ENCODE data around the gene UBE2D1.
"Not testable (repeated sequence)": the region's sequence is repeated elsewhere in the genome, so short reads cannot be mapped to it uniquely, and the experiment has no call there.

UBE2D1 gene

GRCh38 chr10:58384095-58384494 lies 49.3 kb downstream of the UBE2D1 start:
- no peak for DNase-seq (ENCODE audit: low spot score)

DNA sequence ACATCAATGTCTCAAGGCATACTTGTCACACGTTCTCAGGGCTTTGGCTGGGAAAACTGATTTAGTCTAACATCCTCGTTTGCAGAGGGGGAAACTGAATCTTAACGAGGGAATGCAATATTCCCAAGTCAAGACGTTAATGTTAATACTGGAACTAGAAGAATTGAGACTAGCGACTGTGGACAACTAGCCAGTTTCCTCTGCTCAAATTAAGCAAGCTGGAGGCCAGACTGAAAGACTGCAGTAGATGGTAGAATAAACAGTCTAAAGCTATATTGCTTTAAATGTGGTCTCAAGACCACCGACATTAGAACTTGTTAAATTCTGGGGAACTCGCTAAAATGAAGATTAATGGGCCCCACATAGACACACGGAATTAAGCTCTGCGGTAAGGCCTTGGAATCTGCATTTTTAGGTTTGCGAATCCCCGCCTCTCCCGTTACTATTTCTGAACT lies 49.8 kb downstream of the UBE2D1 start:
- no peak for DNase-seq (ENCODE audit: low spot score)

- peak; percentile 97 for DNase-seq (ENCODE audit: low spot score)
Measured at GRCh38 chr10:58384999-58385783, 50.4 kb downstream of the UBE2D1 start, which contains the start of gene TFAM. Gene TFAM (plus strand): TSS chr10:58385410. CDS start chr10:58385548, 138 bp downstream.

DNA sequence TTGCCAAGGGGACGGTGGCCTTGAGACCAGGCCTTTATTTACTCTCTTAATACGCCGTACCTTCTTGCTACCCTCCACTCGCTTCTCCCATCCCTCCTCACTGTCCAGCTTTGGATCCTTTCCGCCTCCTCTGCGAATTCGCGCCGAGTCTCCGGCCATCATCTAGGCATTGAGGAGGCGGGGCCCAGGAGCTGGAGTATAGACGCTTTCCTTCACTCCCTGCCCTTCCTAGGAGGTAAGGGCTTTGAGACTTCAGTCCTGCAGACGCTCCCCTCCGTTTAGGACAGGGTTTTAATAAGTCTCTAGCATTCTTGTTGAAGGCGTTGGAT lies 50.9 kb downstream of the UBE2D1 start:
- peak; percentile 67 for DNase-seq (ENCODE audit: low spot score)

GRCh38 chr10:58389024-58389423 lies 54.2 kb downstream of the UBE2D1 start:
- no peak for DNase-seq (ENCODE audit: low spot score)

DNA sequence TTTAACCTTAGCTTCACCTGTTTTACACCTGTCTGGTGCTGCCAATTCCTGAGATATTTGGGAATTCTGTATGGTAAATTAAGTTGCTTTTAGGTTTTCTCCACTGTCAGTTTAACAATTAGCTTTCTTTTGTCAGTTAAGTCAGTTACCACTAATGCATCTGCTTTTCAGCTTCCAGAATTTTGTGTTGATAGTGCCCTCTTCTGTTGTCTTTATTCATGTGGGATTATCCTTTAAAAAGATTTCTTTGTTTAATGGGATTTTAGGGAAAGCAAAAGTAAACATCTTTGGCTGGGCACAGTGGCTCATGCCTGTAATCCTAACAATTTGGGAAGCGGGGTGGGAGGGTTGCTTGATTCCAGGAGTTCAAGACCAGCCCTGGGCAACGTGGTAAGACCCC lies 58.5 kb downstream of the UBE2D1 start:
- no peak for DNase-seq (ENCODE audit: low spot score)

- no peak for DNase-seq (ENCODE audit: low spot score)
Measured at GRCh38 chr10:58394471-58394870, 59.7 kb downstream of the UBE2D1 start.

DNA sequence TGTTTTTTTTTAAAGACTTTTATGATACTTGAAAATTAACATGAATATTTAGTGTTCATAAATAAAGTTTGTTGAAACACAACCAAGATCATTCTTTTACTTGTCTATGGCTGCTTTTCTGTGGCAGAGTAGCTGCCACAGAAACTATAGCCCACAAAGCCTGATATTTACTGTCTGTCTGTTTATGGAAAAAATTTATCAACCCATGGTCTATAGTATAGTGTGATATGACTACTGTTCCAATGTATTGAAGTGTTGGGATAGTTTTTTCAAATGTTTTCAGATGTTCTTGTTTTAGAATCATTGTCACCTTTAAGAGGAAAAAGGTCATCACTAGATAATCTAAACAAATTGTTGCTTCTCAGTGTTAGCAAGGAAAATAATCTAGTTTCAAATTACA lies 61.3 kb downstream of the UBE2D1 start:
- DNase-seq (ENCODE audit: low spot score): no peak

- no peak for DNase-seq (ENCODE audit: low spot score)
Measured at GRCh38 chr10:58397830-58398229, 63.0 kb downstream of the UBE2D1 start.

DNA sequence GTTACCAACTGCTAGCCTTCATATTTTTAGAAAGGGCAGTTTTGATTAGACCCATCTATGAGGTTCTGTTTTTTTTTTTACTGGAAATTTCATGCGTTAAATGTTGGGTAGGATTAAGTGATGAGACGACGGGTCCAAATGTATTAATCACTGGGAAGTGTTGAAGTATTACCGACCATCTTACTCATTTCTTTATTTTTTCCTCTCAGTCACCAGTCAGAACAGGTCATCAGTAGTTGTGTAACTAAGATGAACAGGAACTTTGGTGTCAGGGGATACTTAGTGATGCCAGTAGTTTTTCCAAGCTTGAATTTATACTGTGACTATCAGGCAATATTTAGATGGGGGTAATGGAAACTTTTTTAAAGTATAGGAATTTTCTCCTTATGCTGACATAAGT lies 64.6 kb downstream of the UBE2D1 start:
- DNase-seq (ENCODE audit: low spot score): no peak

- DNase-seq (ENCODE audit: low spot score): no peak
Measured at GRCh38 chr10:58400609-58401008, 65.8 kb downstream of the UBE2D1 start.

GRCh38 chr10:58404001-58404400 lies 69.2 kb downstream of the UBE2D1 start:
- DNase-seq (ENCODE audit: low spot score): no peak

DNA sequence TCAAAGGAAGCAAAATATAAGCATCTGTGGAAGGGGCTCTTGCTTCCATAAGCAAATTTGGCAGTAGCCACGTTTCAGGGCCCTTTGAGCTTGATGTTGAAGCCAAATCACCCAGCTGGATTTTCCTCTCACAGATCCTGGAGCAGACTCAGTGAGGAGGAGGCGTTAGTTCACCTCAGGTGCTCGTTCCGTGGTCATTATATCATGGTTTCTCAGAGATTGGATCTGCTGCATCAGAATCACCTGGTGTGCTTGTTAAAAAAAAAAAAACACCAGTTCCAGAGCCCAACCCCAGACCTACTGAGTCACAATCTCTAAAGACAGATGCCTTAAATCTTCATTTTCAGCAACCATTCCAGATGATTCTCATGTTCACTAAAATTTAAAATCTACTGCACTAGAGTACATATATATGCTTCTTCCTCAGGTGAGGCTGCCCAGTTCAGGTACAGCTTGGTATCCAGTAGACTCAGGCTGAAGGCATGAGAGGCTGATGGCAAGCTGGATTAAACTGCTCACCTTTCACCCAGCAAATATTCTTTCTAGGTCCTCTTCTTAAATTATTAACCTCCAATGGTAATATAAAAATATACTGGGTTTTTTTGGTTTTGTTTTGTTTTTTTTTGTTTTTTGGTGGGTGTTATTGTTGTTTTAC lies 75.3 kb downstream of the UBE2D1 start:
- DNase-seq (ENCODE audit: low spot score): no peak

- peak; percentile 58 for DNase-seq (ENCODE audit: low spot score)
Measured at GRCh38 chr10:58412502-58412961, 77.7 kb downstream of the UBE2D1 start.

GRCh38 chr10:58414270-58415041 lies 79.7 kb downstream of the UBE2D1 start:
- DNase-seq (ENCODE audit: low spot score): no peak

- no peak for DNase-seq (ENCODE audit: low spot score)
Measured at GRCh38 chr10:58415757-58416156, 81.0 kb downstream of the UBE2D1 start.

DNA sequence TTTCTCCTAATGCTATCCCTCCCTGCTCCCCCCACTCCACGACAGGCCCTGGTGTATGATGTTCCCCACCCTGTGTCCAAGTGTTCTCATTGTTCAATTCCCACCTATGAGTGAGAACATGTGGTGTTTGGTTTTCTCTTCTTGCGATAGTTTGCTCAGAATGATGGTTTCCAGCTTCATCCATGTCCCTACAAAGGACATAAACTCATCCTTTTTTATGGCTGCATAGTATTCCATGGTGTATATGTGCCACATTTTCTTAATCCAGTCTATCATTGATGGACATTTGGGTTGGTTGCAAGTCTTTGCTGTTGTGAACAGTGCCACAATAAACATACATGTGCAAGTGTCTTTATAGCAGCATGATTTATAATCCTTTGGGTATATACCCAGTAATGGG lies 83.1 kb downstream of the UBE2D1 start:
- DNase-seq (ENCODE audit: low spot score): not testable (repeated sequence)

Measured in ecto neural progenitor cell (in vitro differentiated cells).